Endothelial cell (in vitro differentiated cells): ENCODE data around the gene HNRNPF. TPM values are rescaled to one million over a fixed set of nuclear protein-coding genes. Genes with fewer than 3 reads are reported as not detected.
A peak's percentile ranks its signal among the peaks of the same experiment; 100 is the strongest.
"Not testable (repeated sequence)": the region's sequence is repeated elsewhere in the genome, so short reads cannot be mapped to it uniquely, and the experiment has no call there.

Experiments used
- DNase-seq: peaks from one replicate; pipeline ENCODE4 v3.0.0; 2021; ENCODE audit warnings: low spot score
- H3K27ac Mint-ChIP-seq: one replicate; pipeline ENCODE4 v1.8.0; 2021; ENCODE audit warnings: mixed read lengths, inconsistent platforms; ENCODE audit not compliant: unreplicated experiment
- H3K27me3 Mint-ChIP-seq: one replicate; pipeline ENCODE4 v1.8.0; 2021; ENCODE audit warnings: mild to moderate bottlenecking, moderate library complexity, mixed read lengths, inconsistent platforms; ENCODE audit not compliant: unreplicated experiment
- H3K36me3 Mint-ChIP-seq: one replicate; pipeline ENCODE4 v1.8.0; 2021; ENCODE audit warnings: mild to moderate bottlenecking, low read depth, mixed read lengths, inconsistent platforms; ENCODE audit not compliant: unreplicated experiment
- H3K4me1 Mint-ChIP-seq: one replicate; pipeline ENCODE4 v1.8.0; 2021; ENCODE audit warnings: mild to moderate bottlenecking, mixed read lengths, inconsistent platforms; ENCODE audit not compliant: unreplicated experiment
- H3K4me3 Mint-ChIP-seq: one replicate; pipeline ENCODE4 v1.8.0; 2021; ENCODE audit warnings: mild to moderate bottlenecking, mixed read lengths, inconsistent platforms; ENCODE audit not compliant: unreplicated experiment
- H3K9me3 Mint-ChIP-seq: one replicate; pipeline ENCODE4 v1.8.0; 2021; ENCODE audit warnings: mixed read lengths, inconsistent platforms; ENCODE audit not compliant: unreplicated experiment
- total RNA-seq: library from RNA; stranded (reverse); fragmentation: NEBNext Ultra II Directional; extraction: Animal tissue kit (Norgen Biotek cat#: 25700); gene quantifications from one replicate; pipeline ENCODE4 v1.2.1, GENCODE V29; 2021; ENCODE audit not compliant: unreplicated experiment
- TF ChIP-seq, protein P1 (sequence below): fragments of 200-600 bp; sonication (generic); IDR thresholded peaks from one replicate; pipeline ENCODE4 v1.5.0; 2021; ENCODE audit warnings: antibody characterized with exemption; ENCODE audit not compliant: unreplicated experiment

HNRNPF gene
- total RNA-seq, 1 donor from 2014 or later: 194 TPM

GRCh38 chr10:43338117-43338516 is 70.9 kb downstream of the HNRNPF start:
- Mint-ChIP-seq H3K27ac (no peak overlapping the region), H3K4me1 (peaks cover 16% of the 10 kb centered on the region), H3K4me3 (no peak overlapping the region), H3K9me3 (no peaks in the 10 kb centered on the region), H3K27me3 (peaks cover 12% of the 10 kb centered on the region), H3K36me3 (no peaks in the 10 kb centered on the region)
- TF ChIP-seq, protein P1, sequence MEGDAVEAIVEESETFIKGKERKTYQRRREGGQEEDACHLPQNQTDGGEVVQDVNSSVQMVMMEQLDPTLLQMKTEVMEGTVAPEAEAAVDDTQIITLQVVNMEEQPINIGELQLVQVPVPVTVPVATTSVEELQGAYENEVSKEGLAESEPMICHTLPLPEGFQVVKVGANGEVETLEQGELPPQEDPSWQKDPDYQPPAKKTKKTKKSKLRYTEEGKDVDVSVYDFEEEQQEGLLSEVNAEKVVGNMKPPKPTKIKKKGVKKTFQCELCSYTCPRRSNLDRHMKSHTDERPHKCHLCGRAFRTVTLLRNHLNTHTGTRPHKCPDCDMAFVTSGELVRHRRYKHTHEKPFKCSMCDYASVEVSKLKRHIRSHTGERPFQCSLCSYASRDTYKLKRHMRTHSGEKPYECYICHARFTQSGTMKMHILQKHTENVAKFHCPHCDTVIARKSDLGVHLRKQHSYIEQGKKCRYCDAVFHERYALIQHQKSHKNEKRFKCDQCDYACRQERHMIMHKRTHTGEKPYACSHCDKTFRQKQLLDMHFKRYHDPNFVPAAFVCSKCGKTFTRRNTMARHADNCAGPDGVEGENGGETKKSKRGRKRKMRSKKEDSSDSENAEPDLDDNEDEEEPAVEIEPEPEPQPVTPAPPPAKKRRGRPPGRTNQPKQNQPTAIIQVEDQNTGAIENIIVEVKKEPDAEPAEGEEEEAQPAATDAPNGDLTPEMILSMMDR: peak; percentile 20
- no peak for DNase-seq

DNA sequence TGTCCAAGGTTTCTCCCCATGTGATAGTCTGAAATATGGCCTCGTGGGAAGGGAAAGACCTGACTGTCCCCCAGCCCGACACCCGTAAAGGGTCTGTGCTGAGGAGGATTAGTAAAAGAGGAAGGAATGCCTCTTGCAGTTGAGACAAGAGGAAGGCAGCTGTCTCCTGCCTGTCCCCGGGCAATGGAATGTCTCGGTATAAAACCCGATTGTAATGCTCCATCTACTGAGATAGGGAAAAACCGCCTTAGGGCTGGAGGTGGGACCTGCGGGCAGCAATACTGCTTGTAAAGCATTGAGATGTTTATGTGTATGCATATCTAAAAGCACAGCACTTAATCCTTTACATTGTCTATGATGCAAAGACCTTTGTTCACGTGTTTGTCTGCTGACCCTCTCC is 71.5 kb downstream of the HNRNPF start:
- peaks cover 16% of the 10 kb centered on the region for H3K4me1 Mint-ChIP-seq
- not testable (repeated sequence) for DNase-seq, H3K4me3 Mint-ChIP-seq

GRCh38 chr10:43336641-43337318 is 72.2 kb downstream of the HNRNPF start:
- H3K9me3 Mint-ChIP-seq: no peaks in the 10 kb centered on the region
- H3K27me3 Mint-ChIP-seq: peaks cover 12% of the 10 kb centered on the region
- H3K27ac Mint-ChIP-seq: no peak overlapping the region
- peaks cover 16% of the 10 kb centered on the region for H3K4me1 Mint-ChIP-seq
- no peak for DNase-seq
- H3K36me3 Mint-ChIP-seq: no peaks in the 10 kb centered on the region
- TF ChIP-seq, protein P1: no peak
- H3K4me3 Mint-ChIP-seq: no peak overlapping the region

More for the DNA sequence above, 71.5 kb downstream of the HNRNPF start:
- not testable (repeated sequence) for H3K27ac Mint-ChIP-seq, H3K36me3 Mint-ChIP-seq, H3K9me3 Mint-ChIP-seq
- peaks cover 12% of the 10 kb centered on the region for H3K27me3 Mint-ChIP-seq

- no peak overlapping the region for H3K4me3 Mint-ChIP-seq
- H3K4me1 Mint-ChIP-seq: peaks cover 16% of the 10 kb centered on the region
- peaks cover 10% of the 10 kb centered on the region for H3K27me3 Mint-ChIP-seq
- H3K36me3 Mint-ChIP-seq: no peaks in the 10 kb centered on the region
- no peak overlapping the region for H3K27ac Mint-ChIP-seq
- DNase-seq: no peak
- H3K9me3 Mint-ChIP-seq: no peaks in the 10 kb centered on the region
- TF ChIP-seq, protein P1: no peak
These were observed 72.9 kb downstream of the HNRNPF start for GRCh38 chr10:43336061-43336460.

Other genes with a start within 250 kb of the HNRNPF start
- 1.3 TPM for gene RASGEF1A, start 142.1 kb downstream of the HNRNPF start, total RNA-seq
- gene FXYD4, start 37.5 kb downstream of the HNRNPF start, total RNA-seq: not detected
- gene ZNF487, start 27.9 kb upstream of the HNRNPF start, total RNA-seq: 3.3 TPM
- 0.90 TPM for gene ZNF239, start 165.4 kb upstream of the HNRNPF start, total RNA-seq
- gene ZNF485, start 197.3 kb upstream of the HNRNPF start, total RNA-seq: 0.90 TPM
- gene ZNF32, start 239.7 kb upstream of the HNRNPF start, total RNA-seq: 25.7 TPM